Smooth muscle cell (in vitro differentiated cells): ENCODE results near the gene ASTN2. TPM values are rescaled to one million over a fixed set of nuclear protein-coding genes. Genes with fewer than 3 reads are reported as not detected.

Source experiments
- DNase-seq: peaks from one replicate; lab custom pipeline; 2025; ENCODE audit not compliant: unreplicated experiment; lab: John Stamatoyannopoulos, UW
- H2AFZ ChIP-seq: fragments of 200-600 bp; sonication (generic); 2 replicates; pipeline ENCODE4 v1.6.0; 2016; ENCODE audit warnings: antibody characterized with exemption, low read depth, mild to moderate bottlenecking
- H3F3A ChIP-seq: fragments of 200-600 bp; sonication (generic); 2 replicates; pipeline ENCODE4 v1.6.0; 2017; ENCODE audit warnings: antibody characterized with exemption, low read depth
- H3K27ac ChIP-seq: fragments of 200-600 bp; sonication (generic); 2 replicates; pipeline ENCODE4 v1.5.1; 2016; ENCODE audit warnings: low read depth, mild to moderate bottlenecking
- H3K27me3 ChIP-seq: fragments of 200-600 bp; sonication (generic); 2 replicates; pipeline ENCODE4 v1.6.1; 2016; ENCODE audit warnings: low read depth, mild to moderate bottlenecking
- H3K36me3 ChIP-seq: fragments of 200-600 bp; sonication (generic); 2 replicates; pipeline ENCODE4 v1.5.1; 2016; ENCODE audit warnings: low read depth
- H3K4me1 ChIP-seq: fragments of 200-600 bp; sonication (generic); 2 replicates; pipeline ENCODE4 v1.5.1; 2016; ENCODE audit warnings: low read depth
- H3K4me2 ChIP-seq: fragments of 200-600 bp; sonication (generic); 2 replicates; pipeline ENCODE4 v1.6.0; 2016; ENCODE audit warnings: mild to moderate bottlenecking
- H3K4me3 ChIP-seq: fragments of 200-600 bp; sonication (generic); 2 replicates; pipeline ENCODE4 v1.5.1; 2016; ENCODE audit warnings: mild to moderate bottlenecking
- H3K79me2 ChIP-seq: fragments of 200-600 bp; sonication (generic); 2 replicates; pipeline ENCODE4 v1.6.0; 2016; ENCODE audit warnings: low read depth, mild to moderate bottlenecking
- H3K9ac ChIP-seq: fragments of 200-600 bp; sonication (generic); 2 replicates; pipeline ENCODE4 v1.6.0; 2016; ENCODE audit warnings: low read depth
- H3K9me3 ChIP-seq: fragments of 200-600 bp; sonication (generic); replicated peaks from 2 replicates; pipeline ENCODE4 v1.5.1; 2016; ENCODE audit warnings: low read depth
- H4K20me1 ChIP-seq: fragments of 200-600 bp; sonication (generic); 2 replicates; pipeline ENCODE4 v1.6.0; 2016; ENCODE audit warnings: low read depth
- WGBS: methylation state at CpG from one replicate; pipeline ENCODE4 v1.1.7; 2016; ENCODE audit warnings: low lambda C conversion rate; 5-methylcytosine and 5-hydroxymethylcytosine counted together
- polyA plus RNA-seq: library from polyadenylated mRNA; unstranded; fragments of >200 nt; fragmentation: Nextera tagmentation; extraction: Ambion mirVana; gene quantifications from 2 replicates; pipeline ENCODE4 v1.2.1, GENCODE V29; 2016
- total RNA-seq: library from RNA; depleted of rRNA; stranded (reverse); fragments of >200 nt; gene quantifications from 2 replicates; pipeline ENCODE4 v1.2.3, GENCODE V29; 2014
- TF ChIP-seq, protein P1 (sequence below): fragments of 200-600 bp; sonication (generic); IDR thresholded peaks from 2 replicates; pipeline ENCODE4 v1.5.1; 2017; ENCODE audit warnings: borderline replicate concordance, mild to moderate bottlenecking, antibody characterized with exemption; ENCODE audit not compliant: insufficient read depth, poor library complexity, severe bottlenecking

Gene ASTN2
- total and polyA plus RNA-seq, 2 experiments from 2014 or later, result 6.5 to 6.7 TPM

DNA sequence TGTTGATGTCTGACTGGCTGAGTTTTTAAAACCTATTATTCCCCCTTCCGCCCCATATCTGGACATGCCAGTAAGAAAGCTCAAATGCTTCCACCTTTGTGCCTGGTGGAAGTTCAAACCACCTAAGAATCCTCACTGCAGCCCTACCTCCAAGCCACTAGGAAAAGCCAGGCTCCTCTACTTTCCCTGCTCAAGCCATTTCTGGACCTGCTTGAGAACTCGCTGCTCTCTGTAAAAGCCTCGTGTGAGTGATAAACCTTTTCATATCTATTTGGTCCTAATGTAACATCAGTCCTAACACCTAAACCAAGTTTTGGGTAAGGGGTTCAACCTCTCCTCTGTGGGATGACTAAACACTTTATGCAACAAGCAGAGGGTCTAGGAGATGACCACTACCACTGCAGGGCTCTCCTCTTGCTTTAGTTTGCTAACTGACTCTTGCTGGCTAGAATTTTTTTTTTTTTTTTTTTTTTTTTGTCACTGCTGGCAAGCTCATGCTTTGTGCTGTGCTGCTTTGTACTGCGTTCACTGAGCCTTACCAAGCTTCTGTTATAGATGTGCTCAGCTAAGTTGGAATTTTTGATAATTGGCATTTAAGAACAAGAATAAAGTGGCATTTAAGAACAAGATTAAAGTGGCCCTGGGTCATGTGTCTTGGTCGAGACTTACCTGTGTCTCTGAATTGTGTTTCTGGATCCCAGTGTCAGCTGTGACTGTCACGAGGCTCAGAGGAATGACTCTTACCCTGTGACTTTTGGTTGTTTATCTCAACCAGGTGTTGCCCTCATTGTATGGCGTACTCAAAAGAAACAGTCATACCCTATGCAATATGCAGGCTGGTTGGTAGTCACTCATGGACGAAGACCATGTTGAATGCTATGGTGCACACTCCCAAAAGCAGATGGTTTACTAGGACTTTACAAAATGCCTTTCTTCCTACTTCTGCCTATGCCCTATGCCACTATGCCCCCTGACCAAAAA, 708.3 kb downstream of the ASTN2 start:
- Histone ChIP-seq H3K4me3 (no peak overlapping the region), H3K27me3 (no peaks in the 10 kb centered on the region), H3K4me2 (no peak overlapping the region), H3K9ac (no peak overlapping the region), H3K79me2 (no peaks in the 10 kb centered on the region), H3K4me1 (no peaks in the 10 kb centered on the region), H3K27ac (no peak overlapping the region), H3K36me3 (no peaks in the 10 kb centered on the region), H2AFZ (no peak overlapping the region), H3K9me3 (no peaks in the 10 kb centered on the region), H4K20me1 (peaks cover 59% of the 10 kb centered on the region), H3F3A (peaks cover 4% of the 10 kb centered on the region)
- TF ChIP-seq, protein P1, sequence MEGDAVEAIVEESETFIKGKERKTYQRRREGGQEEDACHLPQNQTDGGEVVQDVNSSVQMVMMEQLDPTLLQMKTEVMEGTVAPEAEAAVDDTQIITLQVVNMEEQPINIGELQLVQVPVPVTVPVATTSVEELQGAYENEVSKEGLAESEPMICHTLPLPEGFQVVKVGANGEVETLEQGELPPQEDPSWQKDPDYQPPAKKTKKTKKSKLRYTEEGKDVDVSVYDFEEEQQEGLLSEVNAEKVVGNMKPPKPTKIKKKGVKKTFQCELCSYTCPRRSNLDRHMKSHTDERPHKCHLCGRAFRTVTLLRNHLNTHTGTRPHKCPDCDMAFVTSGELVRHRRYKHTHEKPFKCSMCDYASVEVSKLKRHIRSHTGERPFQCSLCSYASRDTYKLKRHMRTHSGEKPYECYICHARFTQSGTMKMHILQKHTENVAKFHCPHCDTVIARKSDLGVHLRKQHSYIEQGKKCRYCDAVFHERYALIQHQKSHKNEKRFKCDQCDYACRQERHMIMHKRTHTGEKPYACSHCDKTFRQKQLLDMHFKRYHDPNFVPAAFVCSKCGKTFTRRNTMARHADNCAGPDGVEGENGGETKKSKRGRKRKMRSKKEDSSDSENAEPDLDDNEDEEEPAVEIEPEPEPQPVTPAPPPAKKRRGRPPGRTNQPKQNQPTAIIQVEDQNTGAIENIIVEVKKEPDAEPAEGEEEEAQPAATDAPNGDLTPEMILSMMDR, result no peak
- no peak for DNase-seq
- WGBS, result 95% methylated on average over 8 of the region's 8 CpGs

DNA sequence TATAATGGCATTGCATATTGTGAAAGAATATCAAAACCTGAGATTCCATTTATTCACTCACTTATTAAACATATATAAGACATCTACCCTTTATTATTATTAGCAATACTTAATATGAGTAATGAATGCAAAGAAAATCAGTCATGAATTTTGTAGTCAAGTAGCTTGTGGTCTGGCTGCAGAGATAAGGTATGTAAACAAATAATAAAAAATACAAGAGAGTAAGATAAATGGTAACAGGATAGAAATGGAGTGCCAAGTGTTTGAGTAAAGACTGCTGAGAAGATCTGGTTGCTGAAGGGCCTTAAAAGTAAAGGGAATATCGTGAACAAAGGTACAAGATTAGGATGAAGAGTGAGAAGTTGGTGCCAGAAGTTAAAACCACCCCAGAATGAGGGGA, 709.3 kb downstream of the ASTN2 start:
- WGBS, result 82% methylated on average over 1 of the region's 1 CpG
- Histone ChIP-seq H3K36me3 (no peaks in the 10 kb centered on the region), H3K4me1 (no peaks in the 10 kb centered on the region), H3F3A (peaks cover 4% of the 10 kb centered on the region), H3K79me2 (no peaks in the 10 kb centered on the region), H3K27me3 (no peaks in the 10 kb centered on the region), H2AFZ (no peak overlapping the region), H3K27ac (no peak overlapping the region), H3K9ac (no peak overlapping the region), H3K4me2 (no peak overlapping the region), H4K20me1 (peaks cover 70% of the 10 kb centered on the region), H3K9me3 (no peaks in the 10 kb centered on the region), H3K4me3 (no peak overlapping the region)
- DNase-seq, result no peak
- TF ChIP-seq, protein P1, result no peak

DNA sequence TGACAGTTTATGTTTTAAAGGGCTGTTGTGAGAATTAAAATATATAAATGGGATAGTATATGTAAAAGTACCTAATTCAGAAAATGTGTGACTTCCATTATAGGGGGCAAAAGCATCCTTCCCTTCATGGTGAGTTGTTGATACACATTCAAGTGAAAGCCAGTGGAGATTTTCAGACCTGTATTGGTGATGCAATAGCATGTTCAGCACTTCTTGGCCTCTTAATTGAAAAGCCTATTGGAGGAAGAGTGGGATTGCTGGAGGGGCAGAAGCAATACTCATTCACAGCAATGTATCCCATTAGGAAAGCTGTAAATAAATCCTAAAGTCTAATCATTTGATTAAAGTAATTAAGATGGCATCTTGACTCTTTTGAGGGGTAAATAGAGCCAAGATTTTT, 710.4 kb downstream of the ASTN2 start:
- Histone ChIP-seq H3K79me2 (peaks cover 9% of the 10 kb centered on the region), H3K9me3 (no peaks in the 10 kb centered on the region), H3K9ac (no peak overlapping the region), H4K20me1 (peaks cover 81% of the 10 kb centered on the region), H3F3A (peaks cover 8% of the 10 kb centered on the region), H3K27ac (no peak overlapping the region), H2AFZ (no peak overlapping the region), H3K27me3 (no peaks in the 10 kb centered on the region), H3K4me3 (no peak overlapping the region), H3K4me1 (no peaks in the 10 kb centered on the region), H3K4me2 (no peak overlapping the region), H3K36me3 (no peaks in the 10 kb centered on the region)
- no peak for DNase-seq
- TF ChIP-seq, protein P1, result no peak
